OCI-LY3 (cell line): Measurements from ENCODE around the gene SHMT2.

Experiments
- CTCF ChIP-seq: fragments of 200-600, 300-600 bp; sonication (generic); IDR thresholded peaks from 2 replicates; pipeline ENCODE4 v1.5.1; 2014; ENCODE audit warnings: antibody characterized with exemption, low read length, low read depth
- EZH2phosphoT487 ChIP-seq: fragments of 200-600 bp; shearing (Covaris generic); IDR thresholded peaks from 2 replicates; pipeline ENCODE4 v1.6.1; 2018; ENCODE audit warnings: antibody characterized with exemption, mixed run types, low read depth

- TF ChIP-seq CTCF (no peak), EZH2phosphoT487 (no peak)
These were observed 7.5 kb downstream of the SHMT2 start for GRCh38 chr12:57236925-57237595.
